NB4 (cell line): ENCODE data around the gene GOLT1A.

Experiments
- POLR2A ChIP-seq: IDR thresholded peaks from 2 replicates; pipeline ENCODE4 v1.6.1; 2011; ENCODE audit warnings: mild to moderate bottlenecking; ENCODE audit not compliant: insufficient read length; ENCODE audit errors: extremely low read depth
- TF ChIP-seq, protein P1 (sequence below): IDR thresholded peaks from one replicate; pipeline ENCODE4 v1.5.1; 2012; ENCODE audit warnings: low read depth, low read length

GRCh38 chr1:204255225-204255624 is 41.4 kb upstream of the GOLT1A start:
- TF ChIP-seq, protein P1, sequence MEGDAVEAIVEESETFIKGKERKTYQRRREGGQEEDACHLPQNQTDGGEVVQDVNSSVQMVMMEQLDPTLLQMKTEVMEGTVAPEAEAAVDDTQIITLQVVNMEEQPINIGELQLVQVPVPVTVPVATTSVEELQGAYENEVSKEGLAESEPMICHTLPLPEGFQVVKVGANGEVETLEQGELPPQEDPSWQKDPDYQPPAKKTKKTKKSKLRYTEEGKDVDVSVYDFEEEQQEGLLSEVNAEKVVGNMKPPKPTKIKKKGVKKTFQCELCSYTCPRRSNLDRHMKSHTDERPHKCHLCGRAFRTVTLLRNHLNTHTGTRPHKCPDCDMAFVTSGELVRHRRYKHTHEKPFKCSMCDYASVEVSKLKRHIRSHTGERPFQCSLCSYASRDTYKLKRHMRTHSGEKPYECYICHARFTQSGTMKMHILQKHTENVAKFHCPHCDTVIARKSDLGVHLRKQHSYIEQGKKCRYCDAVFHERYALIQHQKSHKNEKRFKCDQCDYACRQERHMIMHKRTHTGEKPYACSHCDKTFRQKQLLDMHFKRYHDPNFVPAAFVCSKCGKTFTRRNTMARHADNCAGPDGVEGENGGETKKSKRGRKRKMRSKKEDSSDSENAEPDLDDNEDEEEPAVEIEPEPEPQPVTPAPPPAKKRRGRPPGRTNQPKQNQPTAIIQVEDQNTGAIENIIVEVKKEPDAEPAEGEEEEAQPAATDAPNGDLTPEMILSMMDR: no peak
- TF ChIP-seq POLR2A: no peak
